HG03280 (cell line): ENCODE measurements around the gene ENTREP3.

Source experiments
- ATAC-seq: cut with Tn5 transposase; IDR thresholded peaks from one replicate; pipeline ENCODE4 v1.9.1; 2021; ENCODE audit warnings: mild to moderate bottlenecking, moderate library complexity; ENCODE audit not compliant: unreplicated experiment

The ENTREP3 gene

DNA sequence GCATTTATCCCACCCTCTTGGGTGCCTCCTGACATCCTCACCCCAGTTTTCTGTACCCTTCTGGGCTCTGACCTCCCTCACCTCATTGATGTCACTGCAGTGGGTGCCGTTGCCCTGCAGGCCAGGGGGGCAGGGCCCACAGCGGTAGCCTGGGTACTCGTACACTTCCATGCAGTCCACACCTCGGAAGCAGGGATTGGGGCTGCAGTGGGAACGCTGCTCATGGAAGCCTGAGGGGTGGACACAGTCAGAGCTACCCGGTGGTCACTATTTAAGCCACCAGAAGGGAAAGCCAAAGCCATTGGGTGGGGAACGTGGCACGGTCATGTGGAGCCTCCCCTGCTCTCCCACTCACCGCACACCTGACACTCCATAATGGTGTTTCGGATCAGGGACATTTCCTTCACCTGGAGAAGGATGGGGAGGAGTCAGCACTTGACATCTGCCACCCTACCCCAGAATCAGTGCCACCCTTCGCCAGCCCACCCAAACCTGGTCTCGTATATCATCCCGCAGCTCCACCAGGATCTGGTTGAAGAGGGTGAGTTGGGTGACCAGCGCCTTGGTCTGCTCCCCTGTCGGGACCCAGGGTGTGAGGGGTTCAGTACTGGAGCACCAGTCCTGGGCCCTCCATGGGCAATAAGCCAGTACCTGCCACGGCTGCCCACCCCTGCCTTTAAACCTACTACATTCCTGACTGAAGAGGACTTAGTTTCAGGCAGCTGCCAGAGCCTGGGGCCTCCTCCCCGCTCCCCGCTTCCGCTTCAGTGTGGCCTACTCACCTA, 52.4 kb downstream of the ENTREP3 start:
- ATAC-seq = no peak

DNA sequence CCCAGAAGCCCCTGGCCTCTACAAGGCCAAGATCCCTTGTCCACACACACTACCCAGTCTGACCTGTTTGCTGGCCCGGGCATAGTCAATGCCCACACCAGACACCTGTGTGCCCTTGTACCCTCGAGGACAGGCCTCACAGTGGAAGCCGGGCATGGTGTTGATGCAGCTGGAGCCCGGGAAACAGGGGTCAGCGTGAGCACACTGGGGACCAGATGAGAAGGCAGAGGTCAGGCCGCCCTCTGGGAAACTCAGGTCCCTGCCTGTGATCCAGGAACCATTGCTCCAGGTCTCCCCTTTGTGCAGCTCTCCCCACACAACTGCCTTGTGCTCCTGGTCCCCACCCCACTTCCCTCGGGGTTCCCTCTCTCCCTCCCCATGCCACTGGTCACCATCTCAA, 53.1 kb downstream of the ENTREP3 start:
- no peak for ATAC-seq

DNA sequence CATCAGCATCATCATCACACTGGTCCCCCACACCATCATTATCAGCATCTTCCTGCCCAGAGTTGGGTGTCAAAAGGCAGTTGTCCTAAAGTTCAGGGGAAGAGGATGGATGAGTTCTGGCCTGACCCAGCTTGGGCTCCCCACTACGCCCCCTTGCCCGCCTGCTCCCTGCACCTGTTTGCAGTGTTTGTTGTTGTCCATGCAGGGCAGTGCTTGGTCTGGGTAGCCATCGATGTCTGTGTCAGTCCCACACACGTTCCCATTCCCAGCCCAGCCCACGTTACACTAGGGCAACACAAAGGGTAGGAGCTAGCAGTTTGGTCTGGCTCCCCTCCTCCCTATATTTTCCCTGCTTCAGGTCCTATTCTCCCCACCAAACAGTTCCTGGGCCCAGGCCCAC, 54.4 kb downstream of the ENTREP3 start:
- ATAC-seq = no peak

DNA sequence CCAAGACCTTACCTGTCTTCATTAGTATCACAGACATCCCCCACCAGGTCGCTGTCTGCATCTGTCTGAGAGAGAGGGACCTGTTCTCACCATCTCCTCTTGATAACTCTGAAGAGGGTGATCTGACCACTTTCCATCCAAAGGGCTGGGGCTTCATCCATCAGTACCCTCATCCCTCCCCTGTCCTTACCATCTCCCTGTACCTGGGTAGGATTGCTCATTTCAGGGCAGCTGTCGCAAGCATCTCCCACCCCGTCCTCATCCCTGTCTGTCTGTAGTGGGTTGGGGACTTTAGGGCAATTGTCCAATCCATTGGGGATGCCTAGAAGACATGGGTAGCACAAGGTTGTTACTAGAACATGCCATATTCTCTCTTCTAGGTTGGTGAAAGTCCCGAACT, 55.5 kb downstream of the ENTREP3 start:
- ATAC-seq = no peak

DNA sequence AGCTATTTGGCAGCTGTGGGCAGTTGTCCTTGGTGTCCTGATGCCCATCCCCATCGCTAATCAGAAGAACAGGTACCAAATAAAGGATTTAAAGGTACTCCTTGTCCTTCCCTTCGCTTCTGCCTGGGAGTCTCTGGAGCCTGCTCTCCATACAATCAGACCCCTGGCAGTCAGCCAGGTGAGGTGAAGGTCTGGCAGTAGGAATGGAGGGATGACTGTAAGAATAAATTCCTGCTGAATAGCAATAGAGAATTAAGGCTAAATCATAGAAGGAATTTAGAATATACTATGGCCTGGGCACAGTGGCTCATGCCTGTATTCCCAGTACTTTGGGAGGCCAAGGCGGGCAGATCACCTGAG, 56.8 kb downstream of the ENTREP3 start:
- no peak for ATAC-seq

DNA sequence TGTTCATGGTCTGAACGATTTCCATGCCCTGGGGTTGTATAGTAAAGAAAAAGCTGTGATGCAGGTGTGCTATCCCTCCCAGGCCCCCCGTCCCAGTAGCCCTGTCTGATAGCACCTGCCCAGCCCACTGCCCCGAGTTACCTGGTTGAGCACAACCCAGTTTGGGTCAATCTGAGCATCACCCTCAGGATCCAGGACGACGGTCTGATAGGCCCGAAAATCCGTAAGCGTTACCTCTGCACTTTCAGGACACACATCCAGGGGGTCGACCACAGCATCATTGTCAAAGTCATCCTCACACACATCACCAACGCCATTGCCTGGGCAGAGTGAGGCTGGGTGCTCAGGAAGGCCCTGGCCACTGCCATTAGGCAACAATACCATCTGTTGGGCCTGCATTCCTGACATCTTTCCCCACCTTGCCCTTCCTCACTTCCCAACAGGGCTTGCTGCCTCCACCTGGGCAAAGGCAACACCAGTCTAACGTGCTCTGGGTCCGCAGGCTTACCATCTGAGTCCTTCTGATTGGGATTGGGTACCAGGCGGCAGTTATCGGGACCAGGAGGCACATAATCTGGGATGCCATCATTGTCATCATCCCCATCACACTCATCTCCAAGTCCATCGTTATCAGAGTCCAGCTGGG, 57.3 kb downstream of the ENTREP3 start:
- no peak for ATAC-seq
